ENCODE measurements around the gene EEF1B2. TPM values are rescaled to one million over a fixed set of nuclear protein-coding genes. Genes with fewer than 3 reads are reported as not detected.
"Not testable (repeated sequence)": the region's sequence is repeated elsewhere in the genome, so short reads cannot be mapped to it uniquely, and the experiment has no call there.

The EEF1B2 gene
- total RNA-seq, 1 experiment from 2014 or later, result 768 TPM

DNA sequence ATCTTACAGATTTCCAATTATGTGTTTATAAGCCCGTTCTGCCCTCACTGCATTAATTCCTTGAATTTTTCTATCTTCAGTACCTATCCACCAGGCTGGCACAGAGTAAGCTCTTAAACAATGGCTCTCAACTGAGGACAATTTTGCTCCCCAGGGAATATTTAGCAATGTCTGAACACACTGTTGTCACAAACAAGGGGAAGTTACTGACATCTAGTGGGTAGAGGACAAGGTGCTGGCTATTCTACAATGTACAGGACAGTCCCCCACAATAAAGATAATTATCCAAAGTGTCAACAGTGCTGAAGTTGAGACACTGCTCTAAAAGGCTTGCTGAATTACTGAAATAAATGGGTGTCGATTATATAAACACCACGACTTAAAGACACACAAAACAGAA lies 5.5 kb upstream of the EEF1B2 start:
- peak overlapping the region in 1 of 3 experiments; percentile 3; a peak in 2 of 7 replicates for H3K27ac Mint-ChIP-seq
- Histone ChIP-seq H3K79me1 (ENCODE audit: insufficient read depth, low read depth, low read length, poor library complexity, severe bottlenecking) (peaks cover 7% of the 10 kb centered on the region), H4K91ac (ENCODE audit: insufficient read length, low read depth, low read length) (no peak overlapping the region), H2AK5ac (ENCODE audit: insufficient read length, low read length) (no peak overlapping the region), H3K4ac (ENCODE audit: low read depth, low read length) (no peak overlapping the region), H3K23me2 (ENCODE audit: insufficient read length, low read depth, low read length, poor library complexity, severe bottlenecking) (peaks cover 9% of the 10 kb centered on the region), H2BK20ac (ENCODE audit: low read depth, low read length, poor library complexity, severe bottlenecking) (no peak overlapping the region), H4K5ac (ENCODE audit: insufficient read length, low read depth, low read length) (no peak overlapping the region), H3K14ac (ENCODE audit: insufficient read depth, low read length) (no peak overlapping the region), H3K56ac (ENCODE audit: insufficient read length, low read depth, low read length) (no peak overlapping the region), H3K18ac (ENCODE audit: insufficient read length, low read depth, low read length) (no peak overlapping the region), H2BK12ac (ENCODE audit: insufficient read length, low read depth, low read length) (no peak overlapping the region), H3K9me3 (ENCODE audit: control insufficient read depth, low read depth, low read length) (no peaks in the 10 kb centered on the region), H3K4me2 (ENCODE audit: insufficient read depth, insufficient read length, low read length) (no peak overlapping the region), H4K8ac (replicated peaks; ENCODE audit: insufficient read length, low read depth, low read length) (no peak overlapping the region), H3T11ph (ENCODE audit: low read length) (no peak overlapping the region), H3K27ac (ENCODE audit: insufficient read length, low read depth, low read length) (no peak overlapping the region), H2AFZ (ENCODE audit: low read length) (no peak overlapping the region), H2BK120ac (ENCODE audit: low read depth, low read length, poor library complexity, severe bottlenecking) (no peak overlapping the region), H3K79me2 (ENCODE audit: insufficient read depth, low read length) (peaks cover 27% of the 10 kb centered on the region; the same call in 1 of the 2 replicates), H3K4me1 (ENCODE audit: insufficient read depth, low read length) (no peaks in the 10 kb centered on the region), H3K27me3 (ENCODE audit: insufficient read depth, low read length) (no peaks in the 10 kb centered on the region), H2BK5ac (ENCODE audit: insufficient read length, low read length) (no peak overlapping the region), H3K9ac (ENCODE audit: extremely low read depth, insufficient read length, low read length) (no peak overlapping the region), H2BK15ac (ENCODE audit: low read depth, low read length) (no peak overlapping the region), H3K23ac (ENCODE audit: insufficient read length, low read depth, low read length) (no peak overlapping the region), H4K20me1 (ENCODE audit: control insufficient read depth, insufficient read depth, insufficient read length) (no peaks in the 10 kb centered on the region)
- TF ChIP-seq, protein P1, sequence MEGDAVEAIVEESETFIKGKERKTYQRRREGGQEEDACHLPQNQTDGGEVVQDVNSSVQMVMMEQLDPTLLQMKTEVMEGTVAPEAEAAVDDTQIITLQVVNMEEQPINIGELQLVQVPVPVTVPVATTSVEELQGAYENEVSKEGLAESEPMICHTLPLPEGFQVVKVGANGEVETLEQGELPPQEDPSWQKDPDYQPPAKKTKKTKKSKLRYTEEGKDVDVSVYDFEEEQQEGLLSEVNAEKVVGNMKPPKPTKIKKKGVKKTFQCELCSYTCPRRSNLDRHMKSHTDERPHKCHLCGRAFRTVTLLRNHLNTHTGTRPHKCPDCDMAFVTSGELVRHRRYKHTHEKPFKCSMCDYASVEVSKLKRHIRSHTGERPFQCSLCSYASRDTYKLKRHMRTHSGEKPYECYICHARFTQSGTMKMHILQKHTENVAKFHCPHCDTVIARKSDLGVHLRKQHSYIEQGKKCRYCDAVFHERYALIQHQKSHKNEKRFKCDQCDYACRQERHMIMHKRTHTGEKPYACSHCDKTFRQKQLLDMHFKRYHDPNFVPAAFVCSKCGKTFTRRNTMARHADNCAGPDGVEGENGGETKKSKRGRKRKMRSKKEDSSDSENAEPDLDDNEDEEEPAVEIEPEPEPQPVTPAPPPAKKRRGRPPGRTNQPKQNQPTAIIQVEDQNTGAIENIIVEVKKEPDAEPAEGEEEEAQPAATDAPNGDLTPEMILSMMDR (conservative IDR thresholded peaks at IDR 0.05), result peak; percentile 45
- DNase-seq, result no peak
- H3K9me3 Mint-ChIP-seq, result no peaks in the 10 kb centered on the region
- WGBS (ENCODE audit: extremely low coverage, insufficient read length, low lambda C conversion rate), result no CpG with 5 or more reads among the region's 3 CpGs
- no peaks in the 10 kb centered on the region for H3K27me3 Mint-ChIP-seq (ENCODE audit: low read depth)
- peaks cover 8 to 37% (median 14%) of the 10 kb centered on the region in 3 experiments for H3K36me3 Mint-ChIP-seq (ENCODE audit: insufficient read depth in 1 of 3, low read depth in 3 of 3)
- H3K4me1 Mint-ChIP-seq, result peaks cover 5 to 17% of the 10 kb centered on the region in 2 experiments
- no peak overlapping the region for H3K4me3 Mint-ChIP-seq

DNA sequence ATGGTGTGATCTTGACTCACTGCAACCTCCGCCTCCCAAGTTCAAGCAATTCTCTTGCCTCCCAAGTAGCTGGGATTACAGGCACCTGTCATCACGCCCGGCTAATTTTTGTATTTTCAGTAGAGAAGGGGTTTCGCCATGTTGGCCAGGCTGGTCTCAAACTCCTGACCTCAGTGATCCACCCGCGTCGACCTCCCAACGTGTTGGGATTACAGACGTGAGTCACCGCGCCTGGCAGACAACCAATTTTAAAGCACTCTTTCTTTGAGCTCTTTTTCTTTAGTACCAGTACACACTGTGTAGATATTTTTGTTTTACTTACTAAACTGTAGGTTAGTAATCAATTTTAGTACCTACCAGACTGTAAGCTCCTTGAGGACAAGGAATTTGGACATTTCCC lies 2.7 kb upstream of the EEF1B2 start:
- H3T11ph ChIP-seq (ENCODE audit: low read length); H3K23ac ChIP-seq (ENCODE audit: insufficient read length, low read depth, low read length); H2BK20ac ChIP-seq (ENCODE audit: low read depth, low read length, poor library complexity, severe bottlenecking); H3K79me1 ChIP-seq (ENCODE audit: insufficient read depth, low read depth, low read length, poor library complexity, severe bottlenecking); H2BK5ac ChIP-seq (ENCODE audit: insufficient read length, low read length); H3K4ac ChIP-seq (ENCODE audit: low read depth, low read length); H3K14ac ChIP-seq (ENCODE audit: insufficient read depth, low read length); H3K27ac ChIP-seq (ENCODE audit: insufficient read length, low read depth, low read length); H3K27ac Mint-ChIP-seq; H4K5ac ChIP-seq (ENCODE audit: insufficient read length, low read depth, low read length); H2AK5ac ChIP-seq (ENCODE audit: insufficient read length, low read length); H2BK15ac ChIP-seq (ENCODE audit: low read depth, low read length); H2AFZ ChIP-seq (ENCODE audit: low read length); H3K56ac ChIP-seq (ENCODE audit: insufficient read length, low read depth, low read length); H3K27me3 ChIP-seq (ENCODE audit: insufficient read depth, low read length); H3K18ac ChIP-seq (ENCODE audit: insufficient read length, low read depth, low read length); H4K8ac ChIP-seq (replicated peaks; ENCODE audit: insufficient read length, low read depth, low read length); DNase-seq; H3K9ac ChIP-seq (ENCODE audit: extremely low read depth, insufficient read length, low read length); H3K4me2 ChIP-seq (ENCODE audit: insufficient read depth, insufficient read length, low read length); H3K4me1 ChIP-seq (ENCODE audit: insufficient read depth, low read length); H4K20me1 ChIP-seq (ENCODE audit: control insufficient read depth, insufficient read depth, insufficient read length); H2BK12ac ChIP-seq (ENCODE audit: insufficient read length, low read depth, low read length); H3K27me3 Mint-ChIP-seq (ENCODE audit: low read depth); H3K9me3 ChIP-seq (ENCODE audit: control insufficient read depth, low read depth, low read length); H2BK120ac ChIP-seq (ENCODE audit: low read depth, low read length, poor library complexity, severe bottlenecking); H4K91ac ChIP-seq (ENCODE audit: insufficient read length, low read depth, low read length); H3K9me3 Mint-ChIP-seq: not testable (repeated sequence)
- peaks cover 12% of the 10 kb centered on the region for H3K23me2 ChIP-seq (ENCODE audit: insufficient read length, low read depth, low read length, poor library complexity, severe bottlenecking)
- no CpG with 5 or more reads among the region's 11 CpGs for WGBS (ENCODE audit: extremely low coverage, insufficient read length, low lambda C conversion rate)
- peaks cover 14 to 23% of the 10 kb centered on the region in 2 experiments for H3K4me1 Mint-ChIP-seq
- peaks cover 24 to 37% (median 24%) of the 10 kb centered on the region in 3 experiments for H3K36me3 Mint-ChIP-seq (ENCODE audit: insufficient read depth in 1 of 3, low read depth in 3 of 3)
- peaks cover 35% of the 10 kb centered on the region; the same call in 1 of the 2 replicates for H3K79me2 ChIP-seq (ENCODE audit: insufficient read depth, low read length)
- peak overlapping the region; percentile 27 to 99; a peak in 2 of 5 replicates for H3K4me3 Mint-ChIP-seq

All from H9 (cell line).